Measurements from ENCODE around the gene SLC2A13. TPM values are rescaled to one million over a fixed set of nuclear protein-coding genes. Genes with fewer than 3 reads are reported as not detected.

Gene SLC2A13
- polyA plus RNA-seq, 1 donor (not counting 4 experiments of a cell fraction or from before 2014, with no cell fraction given) = 1.1 TPM

GRCh38 chr12:39795481-39795880, 310.4 kb downstream of the SLC2A13 start:
- no peaks in the 10 kb centered on the region for H3K9me1 ChIP-seq (ENCODE audit: control insufficient read depth, extremely low read depth, insufficient read depth, low read length)
- H3K4me2 ChIP-seq (ENCODE audit: control insufficient read depth, extremely low read depth, insufficient read depth, low read depth, low read length) = no peak overlapping the region
- FAIRE-seq = no peak
- DNase-seq (ENCODE audit: low read depth, low spot score) = no peak
- no peaks in the 10 kb centered on the region for H3K4me1 ChIP-seq (ENCODE audit: control insufficient read depth, extremely low read depth, insufficient read depth, low read length)
- no peak overlapping the region for H3K27ac ChIP-seq (ENCODE audit: control insufficient read depth, insufficient read depth, low read length)
- dilution Hi-C loops (cut with MboI; ENCODE audit: extremely low pct_ligation_motif_present, low sequenced_read_pairs) = no loop called here
- H4K20me1 ChIP-seq (ENCODE audit: control insufficient read depth, extremely low read depth, insufficient read depth, low read length) = no peaks in the 10 kb centered on the region
- no peaks in the 10 kb centered on the region for H3K79me2 ChIP-seq (ENCODE audit: control insufficient read depth, insufficient read depth, low read length)
- no peaks in the 10 kb centered on the region for H3K9me3 ChIP-seq (ENCODE audit: control insufficient read depth, low read depth, low read length)
- TF ChIP-seq EZH2 (IDR thresholded peaks at IDR 0.05; ENCODE audit: low read length) (no peak), CTCF (optimal IDR thresholded peaks at IDR 0.05 in 1 of 3, IDR thresholded peaks at IDR 0.05 in 1 of 3, conservative IDR thresholded peaks at IDR 0.05 in 1 of 3; ENCODE audit: extremely low read depth in 1 of 3, insufficient read depth in 2 of 3, low read length in 3 of 3) (no peak)
- H3K9ac ChIP-seq (ENCODE audit: control insufficient read depth, extremely low read depth, insufficient read depth, low read length) = no peak overlapping the region
- H2AFZ ChIP-seq (ENCODE audit: control insufficient read depth, low read length) = no peak overlapping the region
- H3K27me3 ChIP-seq (ENCODE audit: control insufficient read depth, extremely low read depth, insufficient read depth, low read length) = no peaks in the 10 kb centered on the region
- no peaks in the 10 kb centered on the region for H3K36me3 ChIP-seq (ENCODE audit: control insufficient read depth in 2 of 2, extremely low read depth in 1 of 2, insufficient read depth in 2 of 2, low read length in 2 of 2)
- no peak overlapping the region for H3K4me3 ChIP-seq (ENCODE audit: control insufficient read depth in 2 of 3, extremely low read depth in 1 of 3, insufficient read depth in 2 of 3, low read depth in 1 of 3, low read length in 3 of 3)

- Histone ChIP-seq H3K4me1 (ENCODE audit: control insufficient read depth, extremely low read depth, insufficient read depth, low read length) (no peaks in the 10 kb centered on the region), H3K9ac (ENCODE audit: control insufficient read depth, extremely low read depth, insufficient read depth, low read length) (no peak overlapping the region), H4K20me1 (ENCODE audit: control insufficient read depth, extremely low read depth, insufficient read depth, low read length) (no peaks in the 10 kb centered on the region), H3K4me2 (ENCODE audit: control insufficient read depth, extremely low read depth, insufficient read depth, low read depth, low read length) (no peak overlapping the region), H2AFZ (ENCODE audit: control insufficient read depth, low read length) (no peak overlapping the region), H3K36me3 (ENCODE audit: control insufficient read depth in 2 of 2, extremely low read depth in 1 of 2, insufficient read depth in 2 of 2, low read length in 2 of 2) (no peaks in the 10 kb centered on the region), H3K9me3 (ENCODE audit: control insufficient read depth, low read depth, low read length) (no peaks in the 10 kb centered on the region), H3K9me1 (ENCODE audit: control insufficient read depth, extremely low read depth, insufficient read depth, low read length) (no peaks in the 10 kb centered on the region), H3K27ac (ENCODE audit: control insufficient read depth, insufficient read depth, low read length) (no peak overlapping the region), H3K79me2 (ENCODE audit: control insufficient read depth, insufficient read depth, low read length) (no peaks in the 10 kb centered on the region), H3K4me3 (ENCODE audit: control insufficient read depth in 2 of 3, extremely low read depth in 1 of 3, insufficient read depth in 2 of 3, low read depth in 1 of 3, low read length in 3 of 3) (no peak overlapping the region), H3K27me3 (ENCODE audit: control insufficient read depth, extremely low read depth, insufficient read depth, low read length) (no peaks in the 10 kb centered on the region)
- FAIRE-seq (no peak), DNase-seq (ENCODE audit: low read depth, low spot score) (no peak)
- dilution Hi-C loops (cut with MboI; ENCODE audit: extremely low pct_ligation_motif_present, low sequenced_read_pairs) = no loop called here
- TF ChIP-seq CTCF (optimal IDR thresholded peaks at IDR 0.05 in 1 of 3, IDR thresholded peaks at IDR 0.05 in 1 of 3, conservative IDR thresholded peaks at IDR 0.05 in 1 of 3; ENCODE audit: extremely low read depth in 1 of 3, insufficient read depth in 2 of 3, low read length in 3 of 3) (no peak), EZH2 (IDR thresholded peaks at IDR 0.05; ENCODE audit: low read length) (no peak)
Measured at GRCh38 chr12:39792938-39793337, 312.9 kb downstream of the SLC2A13 start.

All from keratinocyte (primary cell).